Measurements from ENCODE around the gene IFIH1.

The IFIH1 gene

GRCh38 chr2:162256591-162256991 is 61.9 kb downstream of the IFIH1 start:
- Histone ChIP-seq H3K4me3 (ENCODE audit: low read depth in 1 of 2, low read length in 2 of 2) (no peak overlapping the region), H3K27ac (ENCODE audit: low read depth, low read length) (no peak overlapping the region), H3K36me3 (ENCODE audit: insufficient read depth, low read length) (no peaks in the 10 kb centered on the region), H3K4me1 (ENCODE audit: insufficient read depth, low read length) (no peaks in the 10 kb centered on the region), H3K9ac (ENCODE audit: low read length) (no peak overlapping the region), H3K27me3 (ENCODE audit: control insufficient read depth in 1 of 2, insufficient read depth in 2 of 2, low read length in 2 of 2) (no peaks in the 10 kb centered on the region), H3K9me3 (ENCODE audit: low read length) (no peaks in the 10 kb centered on the region)

GRCh38 chr2:162254236-162254871 is 64.1 kb downstream of the IFIH1 start:
- Histone ChIP-seq H3K27ac (ENCODE audit: low read depth, low read length) (no peak overlapping the region), H3K36me3 (ENCODE audit: insufficient read depth, low read length) (no peaks in the 10 kb centered on the region)

GRCh38 chr2:162253435-162253834 is 65.0 kb downstream of the IFIH1 start:
- Histone ChIP-seq H3K27ac (ENCODE audit: low read depth, low read length) (no peak overlapping the region), H3K4me1 (ENCODE audit: insufficient read depth, low read length) (no peaks in the 10 kb centered on the region), H3K9ac (ENCODE audit: low read length) (no peak overlapping the region), H3K9me3 (ENCODE audit: low read length) (no peaks in the 10 kb centered on the region), H3K4me3 (ENCODE audit: low read depth in 1 of 2, low read length in 2 of 2) (no peak overlapping the region), H3K36me3 (ENCODE audit: insufficient read depth, low read length) (no peaks in the 10 kb centered on the region), H3K27me3 (ENCODE audit: control insufficient read depth in 1 of 2, insufficient read depth in 2 of 2, low read length in 2 of 2) (no peaks in the 10 kb centered on the region)

More at GRCh38 chr2:162254236-162254871, 64.1 kb downstream of the IFIH1 start:
- Histone ChIP-seq H3K4me3 (ENCODE audit: low read depth in 1 of 2, low read length in 2 of 2) (no peak overlapping the region), H3K27me3 (ENCODE audit: control insufficient read depth in 1 of 2, insufficient read depth in 2 of 2, low read length in 2 of 2) (no peaks in the 10 kb centered on the region), H3K9ac (ENCODE audit: low read length) (no peak overlapping the region), H3K9me3 (ENCODE audit: low read length) (no peaks in the 10 kb centered on the region), H3K4me1 (ENCODE audit: insufficient read depth, low read length) (no peaks in the 10 kb centered on the region)

- Histone ChIP-seq H3K9ac (ENCODE audit: low read length) (no peak overlapping the region), H3K27me3 (ENCODE audit: control insufficient read depth in 1 of 2, insufficient read depth in 2 of 2, low read length in 2 of 2) (no peaks in the 10 kb centered on the region), H3K4me3 (ENCODE audit: low read depth in 1 of 2, low read length in 2 of 2) (no peak overlapping the region), H3K27ac (ENCODE audit: low read depth, low read length) (no peak overlapping the region), H3K36me3 (ENCODE audit: insufficient read depth, low read length) (no peaks in the 10 kb centered on the region), H3K9me3 (ENCODE audit: low read length) (no peaks in the 10 kb centered on the region), H3K4me1 (ENCODE audit: insufficient read depth, low read length) (no peaks in the 10 kb centered on the region)
Measured at GRCh38 chr2:162252153-162252552, 66.3 kb downstream of the IFIH1 start.

- no peak overlapping the region for H3K27ac ChIP-seq (ENCODE audit: low read depth, low read length)
- peaks cover 33% of the 10 kb centered on the region for H3K4me1 ChIP-seq (ENCODE audit: insufficient read depth, low read length)
- H3K4me3 ChIP-seq (ENCODE audit: low read depth in 1 of 2, low read length in 2 of 2) = no peak overlapping the region
- no peaks in the 10 kb centered on the region for H3K27me3 ChIP-seq (ENCODE audit: control insufficient read depth in 1 of 2, insufficient read depth in 2 of 2, low read length in 2 of 2)
- no peaks in the 10 kb centered on the region for H3K9me3 ChIP-seq (ENCODE audit: low read length)
- no peaks in the 10 kb centered on the region for H3K36me3 ChIP-seq (ENCODE audit: insufficient read depth, low read length)
- H3K9ac ChIP-seq (ENCODE audit: low read length) = no peak overlapping the region
Measured at GRCh38 chr2:162245781-162246180, 72.7 kb downstream of the IFIH1 start.

- Histone ChIP-seq H3K27ac (ENCODE audit: low read depth, low read length) (peak overlapping the region; percentile 44), H3K36me3 (ENCODE audit: insufficient read depth, low read length) (no peaks in the 10 kb centered on the region), H3K4me1 (ENCODE audit: insufficient read depth, low read length) (peaks cover 33% of the 10 kb centered on the region), H3K9me3 (ENCODE audit: low read length) (no peaks in the 10 kb centered on the region), H3K4me3 (ENCODE audit: low read depth in 1 of 2, low read length in 2 of 2) (no peak overlapping the region), H3K9ac (ENCODE audit: low read length) (no peak overlapping the region), H3K27me3 (ENCODE audit: control insufficient read depth in 1 of 2, insufficient read depth in 2 of 2, low read length in 2 of 2) (no peaks in the 10 kb centered on the region)
Measured at GRCh38 chr2:162245061-162245460, 73.4 kb downstream of the IFIH1 start.

GRCh38 chr2:162244541-162245031 is 73.9 kb downstream of the IFIH1 start:
- Histone ChIP-seq H3K4me1 (ENCODE audit: insufficient read depth, low read length) (peaks cover 33% of the 10 kb centered on the region), H3K4me3 (ENCODE audit: low read depth in 1 of 2, low read length in 2 of 2) (no peak overlapping the region), H3K27ac (ENCODE audit: low read depth, low read length) (peak overlapping the region; percentile 44), H3K36me3 (ENCODE audit: insufficient read depth, low read length) (no peaks in the 10 kb centered on the region), H3K9ac (ENCODE audit: low read length) (no peak overlapping the region), H3K9me3 (ENCODE audit: low read length) (no peaks in the 10 kb centered on the region), H3K27me3 (ENCODE audit: control insufficient read depth in 1 of 2, insufficient read depth in 2 of 2, low read length in 2 of 2) (no peaks in the 10 kb centered on the region)

- Histone ChIP-seq H3K9me3 (ENCODE audit: low read length) (no peaks in the 10 kb centered on the region), H3K27me3 (ENCODE audit: control insufficient read depth in 1 of 2, insufficient read depth in 2 of 2, low read length in 2 of 2) (no peaks in the 10 kb centered on the region), H3K9ac (ENCODE audit: low read length) (no peak overlapping the region), H3K4me1 (ENCODE audit: insufficient read depth, low read length) (peaks cover 33% of the 10 kb centered on the region), H3K36me3 (ENCODE audit: insufficient read depth, low read length) (no peaks in the 10 kb centered on the region), H3K27ac (ENCODE audit: low read depth, low read length) (peak overlapping the region; percentile 1), H3K4me3 (ENCODE audit: low read depth in 1 of 2, low read length in 2 of 2) (peak overlapping the region in 1 of 2 donors; percentile 20)
Measured at GRCh38 chr2:162243715-162244114, 74.8 kb downstream of the IFIH1 start.

- Histone ChIP-seq H3K9me3 (ENCODE audit: low read length) (no peaks in the 10 kb centered on the region), H3K4me3 (ENCODE audit: low read depth in 1 of 2, low read length in 2 of 2) (peak within 1 kb of the TSS in 1 of 2 donors; percentile 20), H3K9ac (ENCODE audit: low read length) (no peak within 1 kb of the TSS), H3K27ac (ENCODE audit: low read depth, low read length) (peak within 1 kb of the TSS; percentile 1), H3K36me3 (ENCODE audit: insufficient read depth, low read length) (no peaks in the 10 kb centered on the region), H3K27me3 (ENCODE audit: control insufficient read depth in 1 of 2, insufficient read depth in 2 of 2, low read length in 2 of 2) (no peaks in the 10 kb centered on the region), H3K4me1 (ENCODE audit: insufficient read depth, low read length) (peaks cover 33% of the 10 kb centered on the region)
Measured at GRCh38 chr2:162243294-162243693, 75.2 kb downstream of the IFIH1 start, which contains the start of gene FAP. TSS of gene FAP (minus strand) at chr2:162243445. CDS start at chr2:162243327, 118 bp downstream.

GRCh38 chr2:162242586-162243280 is 75.8 kb downstream of the IFIH1 start:
- Histone ChIP-seq H3K4me1 (ENCODE audit: insufficient read depth, low read length) (peaks cover 33% of the 10 kb centered on the region), H3K27me3 (ENCODE audit: control insufficient read depth in 1 of 2, insufficient read depth in 2 of 2, low read length in 2 of 2) (no peaks in the 10 kb centered on the region), H3K27ac (ENCODE audit: low read depth, low read length) (peak overlapping the region; percentile 1), H3K4me3 (ENCODE audit: low read depth in 1 of 2, low read length in 2 of 2) (peak overlapping the region in 1 of 2 donors; percentile 20), H3K36me3 (ENCODE audit: insufficient read depth, low read length) (no peaks in the 10 kb centered on the region), H3K9me3 (ENCODE audit: low read length) (no peaks in the 10 kb centered on the region), H3K9ac (ENCODE audit: low read length) (no peak overlapping the region)

- Histone ChIP-seq H3K9me3 (ENCODE audit: low read length) (no peaks in the 10 kb centered on the region), H3K27me3 (ENCODE audit: control insufficient read depth in 1 of 2, insufficient read depth in 2 of 2, low read length in 2 of 2) (no peaks in the 10 kb centered on the region), H3K9ac (ENCODE audit: low read length) (no peak overlapping the region), H3K36me3 (ENCODE audit: insufficient read depth, low read length) (no peaks in the 10 kb centered on the region), H3K4me3 (ENCODE audit: low read depth in 1 of 2, low read length in 2 of 2) (no peak overlapping the region), H3K27ac (ENCODE audit: low read depth, low read length) (no peak overlapping the region), H3K4me1 (ENCODE audit: insufficient read depth, low read length) (peaks cover 33% of the 10 kb centered on the region)
Measured at GRCh38 chr2:162241571-162241970, 76.9 kb downstream of the IFIH1 start.

All from muscle layer of colon (tissue), 2 donors.